Parathyroid adenoma (tissue), 2 donors: ENCODE data around the gene CTLA4.
"Not testable (repeated sequence)": the region's sequence is repeated elsewhere in the genome, so short reads cannot be mapped to it uniquely, and the experiment has no call there.

Source experiments
- H2AFZ ChIP-seq: fragments of 300-600 bp; sonication (generic); one replicate; pipeline ENCODE4 v1.7.0; 2017; ENCODE audit warnings: antibody characterized with exemption, mild to moderate bottlenecking
- H3K27ac ChIP-seq: fragments of 300-600 bp; sonication (generic); one replicate; pipeline ENCODE4 v1.7.0; 2017
- H3K27me3 ChIP-seq: fragments of 300-600 bp; sonication (generic); one replicate; pipeline ENCODE4 v1.7.0; 2017; ENCODE audit warnings: low read length; ENCODE audit not compliant: control insufficient read depth, insufficient read depth
- H3K36me3 ChIP-seq: fragments of 300-600 bp; sonication (generic); one replicate; pipeline ENCODE4 v1.7.0; 2017; ENCODE audit warnings: low read length; ENCODE audit not compliant: control insufficient read depth, insufficient read depth
- H3K4me1 ChIP-seq: fragments of 300-600 bp; sonication (generic); one replicate; pipeline ENCODE4 v1.7.0; 2017; ENCODE audit warnings: control low read depth
- H3K4me2 ChIP-seq: fragments of 300-600 bp; sonication (generic); one replicate; pipeline ENCODE4 v1.7.0; 2017; ENCODE audit warnings: low read length
- H3K4me3 ChIP-seq: fragments of 300-600 bp; sonication (generic); one replicate; pipeline ENCODE4 v1.7.0; 2017; ENCODE audit warnings: low read depth, low read length
- H3K79me2 ChIP-seq: fragments of 300-600 bp; sonication (generic); one replicate; pipeline ENCODE4 v1.7.0; 2017; ENCODE audit warnings: control low read depth
- H3K9ac ChIP-seq: fragments of 300-600 bp; sonication (generic); one replicate; pipeline ENCODE4 v1.7.0; 2017; ENCODE audit warnings: mild to moderate bottlenecking
- H3K9me3 ChIP-seq: fragments of 300-600 bp; sonication (generic); one replicate; pipeline ENCODE4 v1.7.0; 2017; ENCODE audit warnings: low read length; ENCODE audit not compliant: control insufficient read depth
- CTCF ChIP-seq: fragments of 300-600 bp; sonication (generic); IDR thresholded peaks from one replicate; pipeline ENCODE4 v1.7.0; 2017; ENCODE audit warnings: antibody characterized with exemption, mild to moderate bottlenecking
- donor health status: primary hyperparathyroidism.

Gene CTLA4

GRCh38 chr2:203878063-203878462 lies 10.5 kb downstream of the CTLA4 start:
- no peaks in the 10 kb centered on the region for H3K36me3 ChIP-seq
- H3K27ac ChIP-seq, result no peak overlapping the region
- no peak overlapping the region for H2AFZ ChIP-seq
- no peaks in the 10 kb centered on the region for H3K27me3 ChIP-seq
- H3K9ac ChIP-seq, result no peak overlapping the region
- TF ChIP-seq CTCF, result no peak
- no peak overlapping the region for H3K4me2 ChIP-seq
- no peak overlapping the region for H3K4me3 ChIP-seq
- H3K4me1 ChIP-seq, result no peaks in the 10 kb centered on the region
- H3K79me2 ChIP-seq, result no peaks in the 10 kb centered on the region
- no peaks in the 10 kb centered on the region for H3K9me3 ChIP-seq

GRCh38 chr2:203880557-203881125 lies 13.1 kb downstream of the CTLA4 start:
- H3K27ac ChIP-seq, result no peak overlapping the region
- TF ChIP-seq CTCF, result no peak

GRCh38 chr2:203881185-203881584 lies 13.6 kb downstream of the CTLA4 start:
- H3K4me2 ChIP-seq, H3K79me2 ChIP-seq, H3K9ac ChIP-seq, H3K36me3 ChIP-seq, H3K27ac ChIP-seq, H2AFZ ChIP-seq, H3K4me3 ChIP-seq, H3K9me3 ChIP-seq, H3K27me3 ChIP-seq, H3K4me1 ChIP-seq: not testable (repeated sequence)

More at GRCh38 chr2:203880557-203881125, 13.1 kb downstream of the CTLA4 start:
- Histone ChIP-seq H3K9me3 (no peaks in the 10 kb centered on the region), H3K9ac (no peak overlapping the region), H3K79me2 (no peaks in the 10 kb centered on the region), H3K36me3 (no peaks in the 10 kb centered on the region), H3K4me1 (no peaks in the 10 kb centered on the region), H2AFZ (no peak overlapping the region), H3K27me3 (no peaks in the 10 kb centered on the region), H3K4me3 (no peak overlapping the region), H3K4me2 (no peak overlapping the region)

GRCh38 chr2:203882551-203882950 lies 15.0 kb downstream of the CTLA4 start:
- Histone ChIP-seq H3K27ac (no peak overlapping the region), H3K4me3 (no peak overlapping the region), H3K79me2 (no peaks in the 10 kb centered on the region), H3K4me2 (no peak overlapping the region), H3K9ac (no peak overlapping the region), H3K4me1 (no peaks in the 10 kb centered on the region), H3K36me3 (no peaks in the 10 kb centered on the region), H2AFZ (no peak overlapping the region), H3K9me3 (no peaks in the 10 kb centered on the region), H3K27me3 (no peaks in the 10 kb centered on the region)
- TF ChIP-seq CTCF, result no peak

- no peaks in the 10 kb centered on the region for H3K36me3 ChIP-seq
- H3K9ac ChIP-seq, result no peak overlapping the region
- no peak overlapping the region for H3K4me3 ChIP-seq
- no peaks in the 10 kb centered on the region for H3K27me3 ChIP-seq
- H3K4me1 ChIP-seq, result no peaks in the 10 kb centered on the region
- TF ChIP-seq CTCF, result no peak
- no peaks in the 10 kb centered on the region for H3K79me2 ChIP-seq
- H2AFZ ChIP-seq, result no peak overlapping the region
- H3K27ac ChIP-seq, result no peak overlapping the region
- no peak overlapping the region for H3K4me2 ChIP-seq
- H3K9me3 ChIP-seq, result no peaks in the 10 kb centered on the region
These were observed 19.1 kb downstream of the CTLA4 start for GRCh38 chr2:203886661-203887151.
